IMR-90 (cell line): ENCODE results near the gene CCT3. TPM values are rescaled to one million over a fixed set of nuclear protein-coding genes. Genes with fewer than 3 reads are reported as not detected.
A peak's percentile ranks its signal among the peaks of the same experiment; 100 is the strongest.

Experiments
- ATAC-seq: fragments of 200-7000 bp; cut with Tn5 transposase; 2 replicates; pipeline ENCODE4 v1.9.1; 2020; ENCODE audit warnings: low read depth, mild to moderate bottlenecking, moderate library complexity
- BruUV-seq: library from RNA; stranded (reverse); fragments of 400-500 nt; replicated peaks from 2 replicates; lab custom pipeline; 2021; lab: Mats Ljungman, UMichigan
- CTCF ChIA-PET: fragments of 300-600 bp; formaldehyde crosslinking; extraction: SDS; loops from one replicate; lab custom pipeline; 2021; ENCODE audit warnings: antibody characterized with exemption; lab: Yijun Ruan, JAX
- POLR2A ChIA-PET: fragments of 300-600 bp; sonication (Branson Sonifier 250); formaldehyde crosslinking; loops from one replicate; lab custom pipeline; 2022; ENCODE audit warnings: antibody characterized with exemption; ENCODE audit not compliant: unreplicated experiment; lab: Charles Lee
- DNase-seq: peaks from one replicate; pipeline ENCODE4 v3.0.0; 2013
- H2AFZ ChIP-seq: replicated peaks from 2 replicates; pipeline ENCODE3; 2013; ENCODE audit warnings: low read length, mild to moderate bottlenecking; ENCODE audit not compliant: poor library complexity
- H2AK5ac ChIP-seq: 2 replicates; pipeline ENCODE4 v1.6.1; 2013; ENCODE audit warnings: low read depth, low read length, inconsistent platforms
- H2AK9ac ChIP-seq: replicated peaks from 2 replicates; pipeline ENCODE3; 2013; ENCODE audit warnings: mild to moderate bottlenecking, low read depth, low read length, moderate library complexity; ENCODE audit not compliant: poor library complexity
- H2BK120ac ChIP-seq: 2 replicates; pipeline ENCODE4 v1.6.1; 2013; ENCODE audit warnings: low read depth, low read length, inconsistent platforms
- H2BK15ac ChIP-seq: 3 replicates; pipeline ENCODE4 v1.6.1; 2013; ENCODE audit warnings: low read depth, low read length, inconsistent platforms
- H2BK20ac ChIP-seq: 2 replicates; pipeline ENCODE4 v1.6.1; 2013; ENCODE audit warnings: low read depth, mild to moderate bottlenecking, inconsistent platforms, low read length, moderate library complexity
- H2BK5ac ChIP-seq: 2 replicates; pipeline ENCODE4 v1.6.1; 2013; ENCODE audit warnings: mild to moderate bottlenecking, low read depth, low read length, inconsistent platforms; ENCODE audit not compliant: poor library complexity, severe bottlenecking
- H3K14ac ChIP-seq: replicated peaks from 2 replicates; pipeline ENCODE4 v1.6.1; 2013; ENCODE audit warnings: low read depth, low read length, inconsistent platforms
- H3K18ac ChIP-seq: 2 replicates; pipeline ENCODE4 v1.6.1; 2013; ENCODE audit warnings: low read depth, low read length, control low read depth
- H3K23ac ChIP-seq: 2 replicates; pipeline ENCODE4 v1.6.1; 2013; ENCODE audit warnings: low read depth, low read length, inconsistent platforms
- H3K27ac ChIP-seq: 2 replicates; pipeline ENCODE4 v1.5.1; 2013; ENCODE audit warnings: mild to moderate bottlenecking, control low read depth, low read length; ENCODE audit not compliant: insufficient read depth
- H3K27me3 ChIP-seq: 2 replicates; pipeline ENCODE4 v1.6.1; 2013; ENCODE audit warnings: low read length; ENCODE audit not compliant: control insufficient read depth, insufficient read depth
- H3K36me3 ChIP-seq: 2 replicates; pipeline ENCODE4 v1.6.1; 2013; ENCODE audit warnings: low read length, mixed read lengths; ENCODE audit not compliant: control insufficient read depth, insufficient read depth
- H3K4ac ChIP-seq: 2 replicates; pipeline ENCODE4 v1.6.1; 2013; ENCODE audit warnings: low read depth, low read length, inconsistent platforms
- H3K4me1 ChIP-seq: 2 replicates; pipeline ENCODE4 v1.6.1; 2013; ENCODE audit warnings: low read length, mixed read lengths; ENCODE audit not compliant: control insufficient read depth, insufficient read depth
- H3K4me2 ChIP-seq: 2 replicates; pipeline ENCODE4 v1.6.1; 2013; ENCODE audit warnings: low read depth, mild to moderate bottlenecking, control low read depth, low read length, moderate library complexity
- H3K4me3 ChIP-seq: 2 replicates; pipeline ENCODE4 v1.5.1; 2013; ENCODE audit warnings: low read depth, mild to moderate bottlenecking, control low read depth, low read length, moderate library complexity; ENCODE audit not compliant: insufficient read depth
- H3K56ac ChIP-seq: 2 replicates; pipeline ENCODE4 v1.6.1; 2013; ENCODE audit warnings: low read length, inconsistent platforms; ENCODE audit not compliant: insufficient read depth; ENCODE audit errors: extremely low read depth
- H3K79me1 ChIP-seq, 2 experiments: 2 replicates each; pipeline ENCODE4 v1.6.1; 2013; ENCODE audit warnings: low read length in 2 of 2, inconsistent platforms in 1 of 2, low read depth in 1 of 2
- H3K9ac ChIP-seq: 2 replicates; pipeline ENCODE4 v1.6.1; 2013; ENCODE audit warnings: low read depth, low read length, control low read depth
- H3K9me1 ChIP-seq: 2 replicates; pipeline ENCODE4 v1.6.1; 2013; ENCODE audit warnings: low read length, inconsistent platforms; ENCODE audit not compliant: insufficient read depth
- H3K9me3 ChIP-seq: 2 replicates; pipeline ENCODE4 v1.6.1; 2013; ENCODE audit warnings: low read length; ENCODE audit not compliant: control insufficient read depth, insufficient read depth
- H4K20me1 ChIP-seq: 2 replicates; pipeline ENCODE4 v1.6.1; 2013; ENCODE audit warnings: low read length, inconsistent platforms; ENCODE audit not compliant: insufficient read depth
- H4K5ac ChIP-seq: 2 replicates; pipeline ENCODE4 v1.6.1; 2013; ENCODE audit warnings: mild to moderate bottlenecking, low read depth, low read length, control low read depth
- H4K8ac ChIP-seq, 2 experiments: 2 replicates each; pipeline ENCODE4 v1.6.1; 2013; ENCODE audit warnings: low read depth in 2 of 2, low read length in 2 of 2, control low read depth in 1 of 2, inconsistent platforms in 1 of 2
- H4K91ac ChIP-seq: 2 replicates; pipeline ENCODE4 v1.6.1; 2013; ENCODE audit warnings: low read depth, low read length, inconsistent platforms; ENCODE audit not compliant: insufficient read depth
- BHLHE40 ChIP-seq: fragments of 150-350 bp; IDR thresholded peaks from 2 replicates; pipeline ENCODE4 v1.6.1; 2016; ENCODE audit warnings: mild to moderate bottlenecking, low read depth, low read length
- CEBPB ChIP-seq: IDR thresholded peaks from 2 replicates; pipeline ENCODE4 v1.6.1; 2012; ENCODE audit warnings: low read depth, low read length, improper control_type of control experiment
- CHD1 ChIP-seq: IDR thresholded peaks from 2 replicates; pipeline ENCODE4 v1.6.1; 2012; ENCODE audit warnings: low read depth, low read length, improper control_type of control experiment
- FOS ChIP-seq: fragments of 150-350 bp; IDR thresholded peaks from 2 replicates; pipeline ENCODE4 v1.6.1; 2016; ENCODE audit warnings: low read depth, low read length
- MAFK ChIP-seq: IDR thresholded peaks from 2 replicates; pipeline ENCODE4 v1.6.1; 2012; ENCODE audit warnings: low read depth, low read length, improper control_type of control experiment
- MAZ ChIP-seq: IDR thresholded peaks from 2 replicates; pipeline ENCODE4 v1.6.1; 2012; ENCODE audit warnings: low read depth, mild to moderate bottlenecking, low read length, improper control_type of control experiment, moderate library complexity, borderline replicate concordance
- NFE2L2 ChIP-seq: fragments of 150-350 bp; IDR thresholded peaks from 2 replicates; pipeline ENCODE4 v1.6.1; 2016; ENCODE audit warnings: low read depth, mild to moderate bottlenecking, low read length
- POLR2A ChIP-seq: IDR thresholded peaks from 2 replicates; pipeline ENCODE4 v1.6.1; 2012; ENCODE audit warnings: mild to moderate bottlenecking, low read depth, low read length
- RAD21 ChIP-seq: IDR thresholded peaks from 2 replicates; pipeline ENCODE4 v1.6.1; 2012; ENCODE audit warnings: low read length, improper control_type of control experiment
- RCOR1 ChIP-seq: IDR thresholded peaks from 2 replicates; pipeline ENCODE4 v1.6.1; 2012; ENCODE audit warnings: mild to moderate bottlenecking, low read length, improper control_type of control experiment; ENCODE audit not compliant: insufficient replicate concordance
- RFX5 ChIP-seq: IDR thresholded peaks from 2 replicates; pipeline ENCODE4 v1.8.0; 2012; ENCODE audit warnings: low read depth, mild to moderate bottlenecking, low read length, moderate library complexity
- SMC3 ChIP-seq: fragments of 150-350 bp; IDR thresholded peaks from 2 replicates; pipeline ENCODE4 v1.6.1; 2016; ENCODE audit warnings: low read depth, mild to moderate bottlenecking, antibody characterized with exemption, low read length, moderate library complexity
- WGBS, 2 experiments: methylation state at CpG; one replicate each; pipeline versions ENCODE4 v1.1.5 to v1.1.7; 2013; ENCODE audit warnings: missing lambda C conversion rate in 2 of 2; ENCODE audit not compliant: insufficient read length in 1 of 2; ENCODE audit errors: extremely low coverage in 2 of 2; 5-methylcytosine and 5-hydroxymethylcytosine counted together
- dilution Hi-C: fragments of 300-500 bp; cut with HindIII; formaldehyde crosslinking; loops from one replicate; pipeline ENCODE4 v1.14.3; 2018; ENCODE audit warnings: low sequenced_read_pairs; ENCODE audit not compliant: unreplicated experiment
- in situ Hi-C: fragments of 300-500 bp; cut with MboI; formaldehyde crosslinking; loops from 3 replicates; pipeline ENCODE4 v1.14.3; 2019; ENCODE audit warnings: low sequenced_read_pairs, inconsistent platforms, mixed read lengths
- intact Hi-C: fragments of 100-400 bp; cut with micrococcal nuclease; formaldehyde crosslinking; loops from 2 replicates; pipeline ENCODE4 v1.10.0; 2022
- polyA plus RNA-seq, 3 experiments: library from polyadenylated mRNA; depleted of rRNA; stranded (reverse); fragments of >200 nt; gene quantifications; 2 replicates each; pipeline ENCODE4 v1.2.3, GENCODE V29; 2012; ENCODE audit warnings: low replicate concordance in 1 of 3
- total RNA-seq: library from RNA; depleted of rRNA; stranded (reverse); fragments of >200 nt; gene quantifications from 2 replicates; pipeline ENCODE4 v1.2.3, GENCODE V29; 2012
- TF ChIP-seq, protein P1 (sequence below): conservative IDR thresholded peaks from 2 replicates; pipeline ENCODE4 v1.5.1; 2012; ENCODE audit warnings: mild to moderate bottlenecking, low read depth, low read length, improper control_type of control experiment
- TF ChIP-seq, protein P2 (sequence below): fragments of 150-350 bp; IDR thresholded peaks from 2 replicates; pipeline ENCODE4 v1.6.1; 2017; ENCODE audit warnings: mild to moderate bottlenecking, antibody characterized with exemption, low read length, low read depth
- TF ChIP-seq, protein P3 (sequence below): fragments of 150-350 bp; IDR thresholded peaks from 2 replicates; pipeline ENCODE4 v1.6.1; 2016; ENCODE audit warnings: low read depth, mild to moderate bottlenecking, low read length, moderate library complexity, borderline replicate concordance

CCT3 gene
- total and polyA plus RNA-seq, 2 of the 4 experiments (the other 2 are of a cell fraction), result 313 to 595 TPM

DNA sequence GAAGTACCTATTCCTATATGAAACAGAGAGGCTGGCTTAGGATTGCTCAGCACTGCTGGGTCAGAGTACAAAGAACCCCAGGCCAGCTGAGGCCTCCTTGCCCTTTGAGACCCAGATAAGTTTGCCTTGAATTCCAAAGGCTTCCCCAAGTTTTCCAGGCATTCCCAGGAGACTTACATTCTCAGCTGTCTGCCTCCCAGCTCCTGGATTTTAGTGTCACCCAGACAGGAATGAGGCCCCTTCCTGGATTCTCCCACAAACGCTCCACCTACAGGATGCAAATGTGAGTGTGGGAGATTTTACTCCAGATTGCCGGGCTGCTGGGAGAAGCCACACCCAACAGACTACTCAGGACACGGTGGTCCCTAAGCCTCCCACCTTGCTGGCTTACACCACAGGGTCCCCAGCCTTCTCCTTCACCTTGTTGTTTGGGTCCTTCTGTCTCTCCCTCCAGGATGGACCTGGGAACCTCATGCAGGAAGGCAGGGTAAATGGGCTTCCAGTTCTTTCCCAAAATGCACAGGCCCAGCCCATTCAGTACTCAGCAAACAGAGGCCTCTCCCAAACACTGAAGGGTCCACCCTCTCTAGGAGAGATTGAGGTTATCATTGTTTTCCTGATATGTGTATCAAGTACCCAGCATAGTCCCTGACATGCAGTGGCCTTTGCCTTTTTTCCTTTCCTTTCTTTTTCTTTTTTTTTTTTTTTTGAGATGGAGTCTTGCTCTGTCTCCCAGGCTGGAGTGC lies 41.5 kb upstream of the CCT3 start:
- Histone ChIP-seq H2AK9ac (peak overlapping the region; percentile 42), H3K27me3 (peaks cover 9% of the 10 kb centered on the region; the same call in 1 of the 2 replicates), H3K9me1 (no peaks in the 10 kb centered on the region), H3K4ac (no peak overlapping the region), H3K4me3 (no peak overlapping the region), H2AFZ (peak overlapping the region; percentile 67), H2BK120ac (no peak overlapping the region), H4K20me1 (no peaks in the 10 kb centered on the region), H3K23ac (no peak overlapping the region), H3K9ac (no peak overlapping the region), H4K5ac (no peak overlapping the region), H3K4me2 (no peak overlapping the region), H2AK5ac (no peak overlapping the region), H3K14ac (no peak overlapping the region), H3K18ac (no peak overlapping the region), H3K56ac (no peak overlapping the region), H4K8ac (no peak overlapping the region), H3K79me1 (no peaks in the 10 kb centered on the region), H3K27ac (no peak overlapping the region), H2BK15ac (no peak overlapping the region), H3K4me1 (no peaks in the 10 kb centered on the region), H2BK5ac (no peak overlapping the region), H4K91ac (no peak overlapping the region), H2BK20ac (no peak overlapping the region), H3K9me3 (no peaks in the 10 kb centered on the region), H3K36me3 (no peaks in the 10 kb centered on the region)
- BruUV-seq, result no TSS peak
- DNase-seq, result peak; percentile 5
- ATAC-seq, result no peak
- intact Hi-C loops (no loop called here), in situ Hi-C loops (loop anchor here (10.0 kb wide), 1 partner anchor 65 kb away; no protein-coding TSS in a partner anchor), dilution Hi-C loops (no loop called here)
- POLR2A ChIA-PET, result no interaction called here
- CTCF ChIA-PET, result interaction anchor here (0.7 to 1.8 kb wide), 3 partner anchors 33 to 111 kb away, joined by 3 to 7 read pairs (median 4); no protein-coding TSS in a partner anchor
- no CpG with 5 or more reads among the region's 3 CpGs for WGBS, 2 experiments
- TF ChIP-seq CEBPB, result no peak
- TF ChIP-seq BHLHE40, result no peak
- TF ChIP-seq, protein P1, sequence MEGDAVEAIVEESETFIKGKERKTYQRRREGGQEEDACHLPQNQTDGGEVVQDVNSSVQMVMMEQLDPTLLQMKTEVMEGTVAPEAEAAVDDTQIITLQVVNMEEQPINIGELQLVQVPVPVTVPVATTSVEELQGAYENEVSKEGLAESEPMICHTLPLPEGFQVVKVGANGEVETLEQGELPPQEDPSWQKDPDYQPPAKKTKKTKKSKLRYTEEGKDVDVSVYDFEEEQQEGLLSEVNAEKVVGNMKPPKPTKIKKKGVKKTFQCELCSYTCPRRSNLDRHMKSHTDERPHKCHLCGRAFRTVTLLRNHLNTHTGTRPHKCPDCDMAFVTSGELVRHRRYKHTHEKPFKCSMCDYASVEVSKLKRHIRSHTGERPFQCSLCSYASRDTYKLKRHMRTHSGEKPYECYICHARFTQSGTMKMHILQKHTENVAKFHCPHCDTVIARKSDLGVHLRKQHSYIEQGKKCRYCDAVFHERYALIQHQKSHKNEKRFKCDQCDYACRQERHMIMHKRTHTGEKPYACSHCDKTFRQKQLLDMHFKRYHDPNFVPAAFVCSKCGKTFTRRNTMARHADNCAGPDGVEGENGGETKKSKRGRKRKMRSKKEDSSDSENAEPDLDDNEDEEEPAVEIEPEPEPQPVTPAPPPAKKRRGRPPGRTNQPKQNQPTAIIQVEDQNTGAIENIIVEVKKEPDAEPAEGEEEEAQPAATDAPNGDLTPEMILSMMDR, result no peak
- no peak for TF ChIP-seq RAD21
- TF ChIP-seq, protein P2, sequence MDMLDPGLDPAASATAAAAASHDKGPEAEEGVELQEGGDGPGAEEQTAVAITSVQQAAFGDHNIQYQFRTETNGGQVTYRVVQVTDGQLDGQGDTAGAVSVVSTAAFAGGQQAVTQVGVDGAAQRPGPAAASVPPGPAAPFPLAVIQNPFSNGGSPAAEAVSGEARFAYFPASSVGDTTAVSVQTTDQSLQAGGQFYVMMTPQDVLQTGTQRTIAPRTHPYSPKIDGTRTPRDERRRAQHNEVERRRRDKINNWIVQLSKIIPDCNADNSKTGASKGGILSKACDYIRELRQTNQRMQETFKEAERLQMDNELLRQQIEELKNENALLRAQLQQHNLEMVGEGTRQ, result no peak
- TF ChIP-seq FOS, result no peak
- TF ChIP-seq MAFK, result no peak
- no peak for TF ChIP-seq CHD1
- no peak for TF ChIP-seq MAZ
- TF ChIP-seq NFE2L2, result no peak
- no peak for TF ChIP-seq RCOR1
- TF ChIP-seq RFX5, result no peak
- no peak for TF ChIP-seq POLR2A
- TF ChIP-seq SMC3, result no peak
- TF ChIP-seq, protein P3, sequence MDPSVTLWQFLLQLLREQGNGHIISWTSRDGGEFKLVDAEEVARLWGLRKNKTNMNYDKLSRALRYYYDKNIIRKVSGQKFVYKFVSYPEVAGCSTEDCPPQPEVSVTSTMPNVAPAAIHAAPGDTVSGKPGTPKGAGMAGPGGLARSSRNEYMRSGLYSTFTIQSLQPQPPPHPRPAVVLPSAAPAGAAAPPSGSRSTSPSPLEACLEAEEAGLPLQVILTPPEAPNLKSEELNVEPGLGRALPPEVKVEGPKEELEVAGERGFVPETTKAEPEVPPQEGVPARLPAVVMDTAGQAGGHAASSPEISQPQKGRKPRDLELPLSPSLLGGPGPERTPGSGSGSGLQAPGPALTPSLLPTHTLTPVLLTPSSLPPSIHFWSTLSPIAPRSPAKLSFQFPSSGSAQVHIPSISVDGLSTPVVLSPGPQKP, result no peak
